Measurements from ENCODE around the gene IGFBPL1.

- no peak for TF ChIP-seq POLR2A (IDR thresholded peaks at IDR 0.05)
- TF ChIP-seq, protein P1, sequence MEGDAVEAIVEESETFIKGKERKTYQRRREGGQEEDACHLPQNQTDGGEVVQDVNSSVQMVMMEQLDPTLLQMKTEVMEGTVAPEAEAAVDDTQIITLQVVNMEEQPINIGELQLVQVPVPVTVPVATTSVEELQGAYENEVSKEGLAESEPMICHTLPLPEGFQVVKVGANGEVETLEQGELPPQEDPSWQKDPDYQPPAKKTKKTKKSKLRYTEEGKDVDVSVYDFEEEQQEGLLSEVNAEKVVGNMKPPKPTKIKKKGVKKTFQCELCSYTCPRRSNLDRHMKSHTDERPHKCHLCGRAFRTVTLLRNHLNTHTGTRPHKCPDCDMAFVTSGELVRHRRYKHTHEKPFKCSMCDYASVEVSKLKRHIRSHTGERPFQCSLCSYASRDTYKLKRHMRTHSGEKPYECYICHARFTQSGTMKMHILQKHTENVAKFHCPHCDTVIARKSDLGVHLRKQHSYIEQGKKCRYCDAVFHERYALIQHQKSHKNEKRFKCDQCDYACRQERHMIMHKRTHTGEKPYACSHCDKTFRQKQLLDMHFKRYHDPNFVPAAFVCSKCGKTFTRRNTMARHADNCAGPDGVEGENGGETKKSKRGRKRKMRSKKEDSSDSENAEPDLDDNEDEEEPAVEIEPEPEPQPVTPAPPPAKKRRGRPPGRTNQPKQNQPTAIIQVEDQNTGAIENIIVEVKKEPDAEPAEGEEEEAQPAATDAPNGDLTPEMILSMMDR (IDR thresholded peaks at IDR 0.05), result no peak
These were observed 23.4 kb upstream of the IGFBPL1 start for GRCh38 chr9:38447703-38448102.
